SKM-1 treated with dmso at 0.1 percent for 144 hours (cell line): ENCODE data around the gene HSPA9.

Experiments used
- DNase-seq: peaks from one replicate; lab custom pipeline; 2025; ENCODE audit not compliant: unreplicated experiment; lab: John Stamatoyannopoulos, UW

The HSPA9 gene

GRCh38 chr5:138575194-138576015 is at the start of gene HSPA9:
Gene HSPA9 (minus strand): TSS chr5:138575401. CDS start chr5:138575318, 83 bp downstream.
- peak; percentile 99 for DNase-seq

- DNase-seq = no peak
These were observed 47.9 kb upstream of the HSPA9 start for GRCh38 chr5:138623053-138623452.

- no peak for DNase-seq
These were observed 46.9 kb upstream of the HSPA9 start for GRCh38 chr5:138622051-138622450.

GRCh38 chr5:138620663-138621224 is 45.5 kb upstream of the HSPA9 start:
- no peak for DNase-seq

GRCh38 chr5:138616508-138616907 is 41.3 kb upstream of the HSPA9 start:
- no peak for DNase-seq

GRCh38 chr5:138615461-138615860 is 40.3 kb upstream of the HSPA9 start:
- DNase-seq = no peak

- no peak for DNase-seq
These were observed 36.5 kb upstream of the HSPA9 start for GRCh38 chr5:138611678-138612218.

- no peak for DNase-seq
These were observed 35.9 kb upstream of the HSPA9 start for GRCh38 chr5:138610918-138611677.

GRCh38 chr5:138610415-138610917 is 35.3 kb upstream of the HSPA9 start:
- DNase-seq = no peak

- DNase-seq = no peak
These were observed 31.3 kb upstream of the HSPA9 start for GRCh38 chr5:138606378-138607064.

- no peak for DNase-seq
These were observed 30.2 kb upstream of the HSPA9 start for GRCh38 chr5:138605254-138605972.

- no peak for DNase-seq
These were observed 29.1 kb upstream of the HSPA9 start for GRCh38 chr5:138604176-138604785.

GRCh38 chr5:138603249-138603920 is 28.2 kb upstream of the HSPA9 start:
- DNase-seq = no peak

GRCh38 chr5:138602371-138603000 is 27.3 kb upstream of the HSPA9 start:
- DNase-seq = no peak

GRCh38 chr5:138601444-138601843 is 26.2 kb upstream of the HSPA9 start:
- DNase-seq = peak; percentile 44

- no peak for DNase-seq
These were observed 25.2 kb upstream of the HSPA9 start for GRCh38 chr5:138600446-138600845.

- no peak for DNase-seq
These were observed 22.6 kb upstream of the HSPA9 start for GRCh38 chr5:138597661-138598400.
